ENCODE measurements around the gene ZSCAN20.

- TF ChIP-seq CTCF (conservative IDR thresholded peaks at IDR 0.05; ENCODE audit: low read depth in 2 of 2) (no peak), JUNB (IDR thresholded peaks at IDR 0.05; ENCODE audit: unreplicated experiment) (no peak), REST (IDR thresholded peaks at IDR 0.05; ENCODE audit: unreplicated experiment) (no peak), EZH2 (IDR thresholded peaks at IDR 0.05; ENCODE audit: low read depth, unreplicated experiment) (no peak), POLR2AphosphoS5 (IDR thresholded peaks at IDR 0.05; ENCODE audit: low read depth) (no peak), EZH2phosphoT487 (IDR thresholded peaks at IDR 0.05; ENCODE audit: unreplicated experiment) (no peak), ETS1 (IDR thresholded peaks at IDR 0.05) (no peak), CREB1 (CRISPR knock-in tag; IDR thresholded peaks at IDR 0.05; ENCODE audit: low read depth) (no peak), NANOG (IDR thresholded peaks at IDR 0.05; ENCODE audit: borderline replicate concordance) (no peak), ZNF114 (CRISPR knock-in tag; IDR thresholded peaks at IDR 0.05) (no peak), ZNF331 (CRISPR knock-in tag; IDR thresholded peaks at IDR 0.05; ENCODE audit: low read depth) (no peak)
Measured at GRCh38 chr1:33429332-33429731, 43.1 kb upstream of the ZSCAN20 start.

All from GM23338 (cell line).